Hematopoietic multipotent progenitor cell treated with erythropoietin and hydrocortisone succinate and interleukin-3 and kit ligand, for 6 days (in vitro differentiated cells): Measurements from ENCODE around the gene PEX14.
"Not testable (repeated sequence)": the region's sequence is repeated elsewhere in the genome, so short reads cannot be mapped to it uniquely, and the experiment has no call there.

Experiments used
- DNase-seq: peaks from one replicate; pipeline ENCODE4 v3.0.0-alpha.2; 2015

The PEX14 gene

DNA sequence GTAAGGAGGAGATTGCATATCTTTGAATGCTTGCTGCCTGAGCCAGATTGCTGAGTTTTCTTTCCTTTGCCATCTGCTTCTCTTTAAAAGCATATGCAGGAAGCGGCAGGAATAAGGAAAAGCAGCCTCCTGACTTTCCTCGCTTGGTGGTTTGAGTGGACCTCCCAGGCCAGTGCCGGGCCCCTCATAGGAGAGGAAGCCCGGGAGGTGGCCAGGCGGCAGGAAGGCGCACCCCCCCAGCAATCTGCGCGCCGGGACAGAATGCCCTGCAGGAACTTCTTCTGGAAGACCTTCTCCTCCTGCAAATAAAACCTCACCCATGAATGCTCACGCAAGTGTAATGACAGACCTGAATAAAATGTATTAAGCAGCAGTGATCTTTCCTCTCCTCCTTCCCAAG lies 23.5 kb upstream of the PEX14 start:
- DNase-seq, result no peak

DNA sequence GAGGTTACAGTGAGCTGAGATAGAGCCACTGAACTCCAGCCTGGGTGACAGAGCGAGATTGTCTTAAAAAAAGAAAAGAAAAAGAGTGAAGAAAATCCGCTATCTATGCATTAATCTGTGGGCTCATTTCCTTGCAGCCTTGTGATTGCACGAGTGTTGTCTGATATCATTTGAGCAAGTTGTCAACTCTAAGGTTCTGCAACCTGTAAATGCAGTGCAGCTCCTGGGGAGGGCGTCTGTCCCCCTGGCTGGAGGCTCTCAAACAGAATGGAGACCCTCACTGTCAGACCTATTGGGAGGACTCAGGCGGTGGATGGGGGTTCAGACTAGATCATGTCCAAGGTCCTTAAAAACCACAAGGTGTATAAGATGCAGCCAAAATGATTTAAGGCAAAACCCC lies 18.7 kb upstream of the PEX14 start:
- peak; percentile 51 for DNase-seq

DNA sequence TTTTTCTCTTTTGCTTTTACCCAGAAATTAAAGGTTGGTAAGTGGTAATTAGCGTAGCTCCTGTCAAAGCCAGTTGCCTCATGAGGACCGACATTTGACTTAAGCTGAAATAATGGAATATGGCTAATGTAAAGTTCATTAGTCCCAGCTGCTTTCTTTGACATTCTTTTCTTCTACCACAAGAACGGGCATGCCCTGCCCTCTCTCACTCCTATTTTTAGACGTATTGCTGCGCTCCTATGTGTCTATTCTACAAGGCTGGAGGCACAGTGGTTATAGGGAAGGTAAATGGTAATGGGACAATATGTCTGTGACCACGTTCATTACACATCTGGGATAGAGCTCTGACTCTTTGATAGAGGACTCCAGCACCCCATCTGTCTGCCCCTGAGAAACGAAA lies 18.1 kb upstream of the PEX14 start:
- DNase-seq, result no peak

DNA sequence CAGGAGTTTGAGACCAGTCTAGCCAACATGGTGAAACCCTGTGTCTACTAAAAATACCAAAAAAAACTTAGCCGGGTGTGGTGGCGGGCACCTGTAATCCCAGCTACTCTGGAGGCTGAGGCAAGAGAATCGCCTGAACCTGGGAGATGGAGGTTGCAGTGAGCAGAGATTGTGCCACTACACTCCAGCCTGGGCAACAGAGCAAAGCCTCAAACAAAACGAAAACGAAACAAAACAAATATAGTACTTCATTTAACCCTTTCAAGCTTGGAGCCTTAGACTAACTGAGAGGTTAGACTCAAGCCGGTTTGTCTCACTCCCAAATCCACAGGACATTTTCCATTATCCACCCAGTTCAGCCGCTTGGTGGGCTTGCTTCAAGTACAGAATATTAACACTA lies 17.3 kb upstream of the PEX14 start:
- DNase-seq, result not testable (repeated sequence)

DNA sequence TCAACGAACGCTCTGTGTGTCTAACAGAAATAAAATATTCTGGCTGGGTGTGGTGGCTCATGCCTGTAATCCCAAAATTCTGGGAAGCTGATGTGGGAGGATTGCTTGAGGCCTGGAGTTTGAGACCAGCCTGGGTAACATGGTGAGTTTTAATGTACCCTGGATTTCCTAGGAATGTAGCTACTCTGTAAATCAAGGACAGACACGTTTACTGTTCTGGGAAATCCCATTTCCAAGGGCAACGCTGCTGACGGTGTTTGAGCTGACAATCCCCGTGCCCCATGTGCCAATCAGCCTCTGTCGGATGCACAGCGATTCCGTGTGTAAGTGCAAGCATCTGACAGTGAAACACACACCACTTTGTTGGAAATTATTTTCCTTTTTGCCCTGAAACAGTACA lies 16.9 kb upstream of the PEX14 start:
- no peak for DNase-seq

DNA sequence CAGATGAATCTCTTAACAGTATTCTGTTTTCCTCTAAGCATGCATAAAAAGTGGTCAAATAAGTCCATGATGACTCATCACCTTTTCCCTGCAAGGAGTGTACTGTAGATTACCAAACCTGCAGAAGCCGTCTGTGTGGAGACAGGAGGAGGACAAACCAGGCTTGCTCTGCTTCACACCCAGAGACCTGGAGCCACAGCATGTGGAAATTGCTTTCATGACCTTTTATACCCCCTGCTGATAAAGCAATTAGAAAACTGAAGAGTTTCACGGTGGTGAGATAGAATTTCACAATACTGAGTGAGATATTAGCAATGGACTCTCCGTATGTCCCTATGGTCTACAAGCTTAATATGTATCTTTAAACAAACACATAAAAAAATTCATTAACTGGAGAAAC lies 15.6 kb upstream of the PEX14 start:
- peak; percentile 88 for DNase-seq

DNA sequence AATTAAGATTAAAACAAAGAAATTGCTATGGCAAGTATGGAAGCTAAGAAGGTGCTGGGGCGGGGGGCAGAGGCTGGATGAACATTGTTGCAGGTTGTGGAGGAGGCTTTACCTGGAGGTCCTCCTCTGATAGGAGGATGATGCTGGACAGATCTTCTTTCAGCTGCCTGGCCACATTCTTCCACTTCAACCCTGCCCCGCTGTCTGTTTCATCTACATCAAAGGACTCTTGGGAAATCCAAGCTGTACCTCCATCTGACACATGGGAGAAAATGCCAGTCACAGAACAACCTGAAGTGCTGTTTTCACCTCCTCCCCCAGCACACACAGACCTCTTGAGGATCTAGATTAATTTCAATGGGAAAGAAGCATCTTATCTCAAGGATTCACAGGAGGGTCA lies 7.7 kb upstream of the PEX14 start:
- DNase-seq, result no peak

DNA sequence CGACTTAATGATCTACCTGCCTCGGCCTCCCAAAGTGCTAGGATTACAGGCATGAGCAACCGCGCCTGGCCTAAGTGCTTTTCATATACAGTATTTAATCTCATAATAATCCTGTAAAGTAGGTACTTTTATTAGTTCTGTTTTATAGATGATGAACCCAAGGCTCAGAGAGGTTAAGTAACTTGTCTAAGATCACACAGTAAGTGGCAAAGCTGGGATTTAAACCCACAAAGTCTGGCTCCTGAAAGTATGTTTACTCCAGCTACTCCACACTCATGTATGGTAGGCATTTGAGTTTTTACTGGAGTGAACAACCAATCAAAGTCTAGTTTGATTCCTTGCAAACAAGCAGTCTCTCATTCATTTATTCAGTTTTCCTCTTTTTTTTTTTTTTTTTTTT lies 4.7 kb upstream of the PEX14 start:
- no peak for DNase-seq

DNA sequence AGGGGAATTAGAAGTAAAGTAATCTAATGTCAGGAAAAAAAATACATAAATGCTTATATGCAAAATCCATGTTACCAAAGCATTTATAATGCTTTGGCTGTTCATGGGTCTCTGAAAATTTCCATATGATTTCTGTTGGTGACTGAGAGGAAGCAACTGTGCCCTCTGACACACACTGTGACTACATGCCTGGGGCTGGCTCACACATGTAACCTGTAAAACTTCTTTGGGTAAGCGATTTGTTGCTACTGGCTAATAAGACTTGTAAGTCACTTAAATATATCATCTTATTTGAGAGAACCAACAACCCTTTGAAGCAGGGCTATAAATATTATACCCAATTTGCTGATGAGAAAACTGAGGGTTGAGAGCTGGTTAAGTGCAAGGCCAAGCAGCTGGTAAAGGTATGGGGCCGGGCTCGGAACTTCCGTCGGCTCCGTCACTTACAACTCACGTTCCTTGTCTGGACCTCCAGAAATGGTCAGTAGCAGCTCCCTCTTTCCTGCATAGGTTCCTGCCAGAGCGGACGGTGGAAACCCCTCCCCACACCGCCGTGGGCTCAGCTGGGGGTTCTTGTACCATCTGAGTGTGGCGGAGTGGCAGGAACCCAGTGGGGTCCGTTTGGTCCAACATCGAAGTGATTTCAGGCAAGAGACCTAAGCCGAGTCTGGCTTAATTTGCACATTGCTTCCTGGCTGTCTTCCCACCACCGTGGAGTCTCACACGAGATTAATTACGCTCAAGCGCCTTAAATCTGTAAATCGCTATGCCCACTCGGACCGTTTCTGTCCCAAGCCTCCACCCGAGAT lies 3.1 kb upstream of the PEX14 start:
- peak; percentile 51 for DNase-seq

DNA sequence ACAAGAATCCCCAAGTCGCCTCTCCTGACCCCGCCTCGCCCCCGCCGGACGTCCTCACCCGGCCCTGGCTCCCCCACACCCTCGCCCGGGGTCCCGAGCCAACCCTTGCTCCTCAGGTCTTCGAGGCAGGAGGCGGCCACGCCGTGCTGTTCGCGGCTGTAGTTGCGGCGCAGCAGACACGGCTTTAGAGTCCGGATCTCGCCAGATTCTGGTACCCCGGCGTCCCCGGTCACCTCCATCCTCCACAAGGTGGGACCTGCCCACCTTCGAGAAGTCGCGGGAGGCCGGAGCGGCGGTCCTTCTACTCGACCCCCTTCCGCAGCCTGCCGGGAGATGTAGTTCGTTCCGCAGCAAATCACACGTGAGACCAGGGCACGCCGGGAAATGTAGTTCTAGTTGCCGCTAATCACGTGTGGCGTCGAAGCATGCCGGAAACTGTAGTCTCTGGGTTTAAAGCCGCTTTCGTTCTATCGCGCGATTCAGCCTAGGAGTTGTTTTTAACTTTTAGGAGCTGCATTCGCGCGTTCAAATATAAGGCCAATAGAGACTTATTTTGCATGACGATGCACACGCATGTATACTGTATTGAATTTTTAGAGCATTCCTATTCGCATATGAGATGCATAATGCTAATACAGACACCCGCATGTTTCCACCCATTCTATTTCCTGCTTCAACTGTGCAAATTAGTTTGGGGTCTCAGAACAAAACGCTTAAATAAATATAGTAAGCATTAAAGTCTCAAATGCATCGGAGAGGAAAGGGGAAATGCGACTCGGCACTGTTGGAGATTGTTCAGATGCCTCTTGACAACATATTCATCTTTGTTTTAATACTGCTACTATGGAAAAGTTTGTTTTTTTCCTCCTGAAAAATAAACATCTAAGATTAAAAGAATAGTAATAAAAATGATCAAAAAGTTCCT lies 2.3 kb upstream of the PEX14 start, which contains the start of gene DFFA:
Gene DFFA, minus strand, starts transcription at position 310 of the 925 bp plus-strand sequence. Its CDS starts 71 bp downstream, at position 239.
- peak; percentile 99 for DNase-seq

DNA sequence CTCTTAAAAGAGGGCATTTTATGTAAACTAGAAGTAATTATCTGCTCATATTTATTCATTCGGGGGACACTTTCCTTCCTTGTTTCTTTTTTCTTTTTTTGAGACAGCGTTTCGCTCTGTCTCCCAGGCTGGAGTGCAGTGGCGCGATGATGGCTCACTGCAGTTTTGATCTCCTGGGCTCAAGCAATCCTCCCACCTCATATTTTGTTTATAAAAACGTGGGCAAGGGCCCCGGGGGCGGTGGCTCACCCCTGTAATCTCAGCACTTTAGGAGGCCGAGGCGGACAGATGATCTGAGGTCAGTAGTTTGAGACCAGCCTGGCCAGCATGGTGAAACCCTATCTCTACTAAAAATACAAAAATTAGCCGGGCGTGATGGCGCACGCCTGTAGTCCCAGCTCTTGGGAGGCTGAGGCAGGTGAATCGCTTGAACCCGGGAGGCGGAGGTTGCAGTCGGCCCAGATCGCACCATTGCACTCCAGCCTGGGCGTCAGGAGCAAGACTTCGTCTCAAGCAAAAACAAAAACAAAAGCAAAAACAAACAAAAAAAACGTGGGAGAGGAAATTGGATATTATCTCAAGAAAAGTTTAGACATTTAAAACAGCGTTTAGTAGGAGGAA lies 1.5 kb upstream of the PEX14 start:
- no peak for DNase-seq

DNA sequence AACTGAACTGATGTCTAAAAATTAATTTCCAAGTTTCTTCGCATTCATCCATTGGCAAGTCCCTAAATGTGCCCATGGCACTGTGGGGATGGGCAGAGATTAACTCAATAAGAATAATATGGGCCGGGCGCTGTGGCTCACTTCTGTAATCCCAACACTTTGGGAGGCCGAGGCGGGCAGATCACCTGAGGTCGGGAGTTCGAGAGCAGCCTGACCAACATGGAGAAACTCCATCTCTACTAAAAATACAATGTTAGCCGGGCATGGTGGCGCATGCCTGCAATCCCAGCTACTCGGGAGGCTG lies 489 bp upstream of the PEX14 start:
- not testable (repeated sequence) for DNase-seq

DNA sequence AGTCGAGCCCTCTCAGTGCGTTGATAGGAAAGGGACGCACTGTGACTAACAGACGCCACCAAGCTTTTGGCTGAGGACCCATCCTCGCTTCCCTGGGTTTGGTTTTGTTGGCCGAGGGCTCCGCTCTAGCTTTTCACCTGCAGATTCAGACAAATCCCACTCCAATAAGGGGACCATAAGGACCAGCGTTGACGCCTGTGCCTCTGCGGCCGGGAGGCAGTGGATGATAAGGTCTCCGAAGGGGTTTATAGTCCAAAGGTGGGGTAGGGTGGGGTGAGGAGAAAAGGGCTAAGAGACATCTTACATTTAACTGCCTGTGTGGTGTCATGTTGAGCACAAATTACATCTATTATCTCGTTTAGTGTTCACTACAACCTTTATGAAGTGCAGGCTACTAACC lies 760 bp downstream of the PEX14 start:
- no peak for DNase-seq

DNA sequence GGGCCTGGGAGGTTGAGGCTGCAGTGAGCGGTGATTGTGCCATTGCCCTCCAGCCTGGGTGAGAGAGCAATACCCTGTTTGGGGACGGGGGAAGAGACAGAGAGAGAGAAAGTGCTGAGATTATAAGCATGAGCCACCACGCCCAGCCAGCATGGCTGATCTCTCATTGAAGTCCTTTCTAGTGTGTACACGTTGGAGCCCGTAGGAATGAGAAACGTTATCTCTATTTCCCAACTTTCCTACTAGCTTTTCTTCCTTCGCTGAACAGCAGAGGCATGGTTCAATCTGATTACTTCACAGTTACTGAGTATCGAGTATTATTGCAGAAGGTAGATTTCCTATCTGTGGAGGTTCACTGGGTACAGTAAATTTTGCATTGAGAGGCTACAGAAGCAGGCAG lies 4.5 kb downstream of the PEX14 start:
- no peak for DNase-seq

DNA sequence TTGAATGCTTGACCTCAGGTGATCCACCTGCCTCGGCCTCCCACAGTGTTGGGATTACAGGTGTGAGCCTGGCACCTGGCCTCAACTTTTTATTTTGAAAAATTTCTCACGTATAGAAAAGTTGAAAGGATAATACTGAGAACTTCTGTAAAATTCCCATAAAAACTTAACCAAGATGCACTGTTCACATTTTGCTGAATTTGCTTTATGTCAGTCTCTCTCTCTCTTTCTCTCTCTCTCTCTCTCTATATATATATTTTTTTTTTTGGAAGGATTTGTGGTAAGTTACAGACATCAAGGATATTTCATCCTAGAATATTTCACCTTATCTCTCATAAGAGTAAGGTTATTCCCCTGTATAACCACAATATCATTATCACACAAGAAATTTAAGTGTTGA lies 5.9 kb downstream of the PEX14 start:
- DNase-seq, result no peak

DNA sequence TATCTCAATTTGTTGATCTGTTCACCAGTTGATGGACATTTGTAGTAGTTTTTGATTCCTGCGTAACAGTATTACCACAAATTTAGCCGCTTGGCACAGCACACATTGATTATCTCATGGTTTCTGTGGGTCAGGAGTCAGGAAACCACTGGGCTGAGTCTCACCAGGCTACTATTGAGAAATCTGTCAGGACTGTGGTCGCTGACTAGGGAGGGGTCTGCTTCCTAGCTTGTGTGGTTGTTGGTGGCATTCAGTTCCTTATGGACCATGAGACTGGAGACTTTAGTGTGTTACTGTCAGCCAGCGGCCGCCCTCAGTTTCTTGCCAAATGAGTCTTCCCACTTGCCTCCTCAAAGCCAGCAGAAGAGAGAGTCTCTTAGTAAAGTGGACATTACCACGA lies 9.8 kb downstream of the PEX14 start:
- peak; percentile 64 for DNase-seq

DNA sequence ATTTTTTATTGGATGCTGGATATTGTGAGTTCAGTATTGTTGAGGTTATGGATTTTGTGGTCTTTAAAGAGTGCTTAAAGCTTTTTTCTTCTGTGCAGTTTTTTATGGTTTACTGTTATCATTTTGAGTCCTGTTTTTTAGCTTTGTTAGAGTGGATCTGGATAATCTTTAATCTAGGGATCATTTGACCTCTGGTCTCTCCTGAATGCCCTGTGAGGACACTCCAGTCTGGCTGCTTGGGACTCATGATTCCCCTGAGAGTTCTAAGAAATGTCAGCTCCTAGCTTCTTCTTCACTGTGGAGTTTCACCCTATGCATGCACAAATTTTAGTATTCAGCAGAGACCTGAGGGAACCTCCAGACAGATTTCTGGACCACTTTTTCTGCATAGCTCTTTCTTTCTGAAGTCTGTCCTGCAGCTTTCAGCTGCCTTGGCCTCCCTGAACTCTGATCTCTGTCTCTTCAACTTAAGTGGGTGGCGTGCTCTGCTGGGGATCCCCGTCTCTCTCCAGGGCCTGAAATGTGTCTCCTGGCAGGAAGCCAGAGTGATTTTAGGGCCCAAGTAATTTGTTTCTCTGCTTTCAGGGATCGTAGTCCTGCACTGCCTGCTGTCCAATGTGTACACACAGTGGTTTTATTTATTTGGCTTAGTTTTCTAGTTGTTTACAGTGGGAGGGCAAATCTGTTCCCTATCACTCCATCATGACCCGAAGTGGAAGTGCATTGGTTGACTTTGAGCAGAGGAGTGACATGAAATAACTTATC lies 14.7 kb downstream of the PEX14 start:
- DNase-seq, result no peak

DNA sequence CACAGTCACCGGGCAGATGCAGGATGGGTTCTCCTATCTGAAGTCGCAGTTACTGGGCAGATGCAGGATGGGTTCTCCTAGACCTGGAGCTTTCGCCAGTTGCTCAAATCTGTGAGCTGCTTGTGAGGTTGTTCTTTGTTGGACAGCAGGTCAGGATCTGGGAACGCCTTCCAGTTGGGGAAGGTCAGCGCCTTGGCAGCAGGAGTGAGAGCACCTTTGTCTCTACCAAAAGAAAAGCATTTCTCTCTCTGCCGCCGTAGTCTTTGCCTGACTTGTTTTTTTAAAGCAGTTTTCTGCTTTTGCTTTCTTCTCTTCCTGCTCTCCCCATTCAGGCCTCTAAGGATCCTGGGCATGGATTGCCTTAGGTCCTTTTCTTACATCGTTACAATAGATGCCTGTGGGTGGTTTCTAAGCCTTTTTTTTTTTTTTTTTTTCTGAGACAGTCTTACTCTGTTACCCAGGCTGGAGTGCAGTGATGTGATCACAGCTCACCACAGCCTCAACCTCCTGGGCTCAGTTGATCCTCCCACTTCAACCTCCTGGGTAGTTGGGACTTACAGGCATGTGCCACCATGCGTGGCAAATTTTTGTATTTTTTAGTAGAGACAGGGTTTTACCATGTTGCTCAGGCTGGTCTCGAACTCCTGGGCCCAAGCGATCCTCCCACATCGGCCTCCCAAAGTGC lies 15.7 kb downstream of the PEX14 start:
- DNase-seq, result no peak

DNA sequence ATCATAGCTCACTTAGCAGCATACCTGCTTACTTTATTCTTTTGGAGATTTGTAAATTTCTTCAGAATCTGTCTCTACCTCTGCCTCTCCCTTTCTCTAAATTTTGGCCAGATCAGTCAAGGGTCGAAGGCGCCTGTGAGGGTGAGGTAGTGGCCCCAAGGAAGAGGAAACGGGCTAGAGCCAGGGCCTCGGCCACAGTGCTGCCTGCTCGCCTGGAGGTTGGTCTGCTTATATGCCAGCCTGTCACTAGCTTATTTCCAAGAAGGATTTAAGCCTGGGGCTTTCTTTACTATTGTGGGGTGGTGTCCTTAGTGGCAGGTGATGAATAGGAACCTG lies 19.6 kb downstream of the PEX14 start:
- no peak for DNase-seq

DNA sequence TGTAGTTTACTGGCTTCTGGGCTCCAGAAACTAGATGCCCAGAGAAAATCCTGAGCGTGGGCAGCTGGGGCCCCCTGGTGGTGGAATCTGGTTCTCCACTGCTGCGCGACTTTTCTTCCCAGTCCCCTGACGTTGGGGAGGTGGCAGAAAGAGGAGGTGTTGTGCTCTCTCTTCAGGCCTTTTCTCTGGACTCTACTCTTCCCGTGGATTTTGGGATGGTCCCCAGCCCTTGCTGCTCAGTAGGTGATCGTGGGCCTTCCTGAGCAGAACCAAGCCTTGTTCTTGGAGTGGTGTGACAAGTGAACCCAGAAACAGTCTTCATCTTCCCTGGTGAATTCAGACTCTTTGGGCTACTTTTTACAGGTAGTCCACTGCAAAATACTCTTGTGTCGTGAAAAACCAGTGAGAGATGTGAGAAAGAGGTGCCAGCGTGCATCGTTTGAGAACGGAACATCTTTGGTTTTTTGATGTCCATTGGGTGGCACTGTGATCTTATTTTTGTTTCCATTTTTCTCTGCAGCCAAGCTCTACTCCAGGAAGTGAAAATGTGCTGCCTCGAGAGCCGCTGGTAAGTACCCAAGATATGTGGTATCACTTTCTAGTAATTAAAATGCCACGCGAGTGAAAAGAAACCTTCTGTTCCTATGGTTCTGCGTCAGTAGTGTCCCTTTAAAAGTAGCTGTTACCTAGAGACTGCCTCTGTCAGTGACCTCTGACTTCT lies 20.2 kb downstream of the PEX14 start:
- peak; percentile 88 for DNase-seq

DNA sequence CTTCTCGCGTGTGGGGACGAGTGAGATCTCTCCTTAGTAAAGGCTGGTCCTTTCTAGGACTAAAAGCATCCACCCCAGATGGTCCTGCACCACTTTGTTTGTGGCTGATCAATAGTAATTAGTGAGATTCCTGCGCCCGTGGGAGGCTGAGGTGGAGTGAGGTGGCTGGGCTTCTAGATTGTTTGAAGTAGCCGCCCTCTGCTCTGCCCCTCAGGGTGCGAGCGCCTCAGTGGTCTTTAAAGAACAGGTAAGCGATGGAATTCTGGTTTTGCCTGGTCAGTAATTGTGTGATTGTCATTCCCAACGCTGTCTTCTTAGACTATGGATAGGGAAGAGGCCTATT lies 20.7 kb downstream of the PEX14 start:
- DNase-seq, result no peak

DNA sequence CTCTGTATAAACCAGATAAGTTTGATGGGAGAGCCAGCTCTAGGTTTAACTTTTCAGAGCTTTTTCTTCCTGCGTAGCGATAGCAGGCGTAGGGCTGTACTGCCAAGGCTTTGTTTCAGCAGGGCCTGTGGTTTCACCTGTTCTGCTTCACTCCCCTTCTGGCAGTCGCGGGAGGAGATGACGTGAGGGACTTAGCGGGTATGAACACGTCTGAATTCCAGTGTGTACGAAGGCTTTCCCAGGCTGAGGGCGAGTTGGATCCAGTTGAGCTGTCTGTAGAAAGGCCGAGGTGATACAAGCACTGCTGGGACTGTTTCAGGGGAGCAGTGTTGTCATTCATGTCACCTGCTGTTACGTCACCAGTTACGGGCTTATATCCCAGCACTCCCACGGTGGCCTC lies 21.2 kb downstream of the PEX14 start:
- no peak for DNase-seq
